ENCODE results near the gene ZC2HC1C. TPM values are rescaled to one million over a fixed set of nuclear protein-coding genes. Genes with fewer than 3 reads are reported as not detected.

The ZC2HC1C gene
- total RNA-seq, 3 donors from 2014 or later: 4.0 to 4.8 (median 4.7) TPM

DNA sequence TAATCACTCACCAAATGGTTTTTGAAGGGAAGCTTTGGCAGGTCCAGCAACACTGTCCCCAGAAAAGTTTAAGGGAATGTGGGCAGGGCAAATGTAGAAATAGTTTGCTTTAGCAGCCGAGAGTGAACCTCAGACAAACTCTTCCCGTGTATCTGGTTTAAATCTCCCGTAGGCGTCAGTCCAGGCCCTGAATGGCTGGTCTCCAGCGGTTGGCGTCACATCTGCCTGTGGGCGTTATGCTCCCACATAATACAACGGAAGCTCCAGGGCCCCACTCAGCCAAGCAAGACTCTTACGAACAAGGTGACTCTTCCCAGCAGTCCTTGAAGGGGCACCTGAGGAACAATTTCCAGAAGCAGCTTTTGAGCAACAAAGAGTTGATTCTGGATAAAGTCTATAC, 942 bp downstream of the ZC2HC1C start:
- Histone ChIP-seq H3K36me3 (ENCODE audit: low read depth) (no peaks in the 10 kb centered on the region), H3K4me3 (no peak overlapping the region), H3K9me3 (no peaks in the 10 kb centered on the region), H3K4me1 (ENCODE audit: low read depth) (peaks cover 19% of the 10 kb centered on the region)
- intact Hi-C loops (cut with DNase I, micrococcal nuclease): no loop called here
- ATAC-seq: no peak
- DNase-seq: peak; percentile 29 to 55 (median 48)
- TF ChIP-seq, protein P1, sequence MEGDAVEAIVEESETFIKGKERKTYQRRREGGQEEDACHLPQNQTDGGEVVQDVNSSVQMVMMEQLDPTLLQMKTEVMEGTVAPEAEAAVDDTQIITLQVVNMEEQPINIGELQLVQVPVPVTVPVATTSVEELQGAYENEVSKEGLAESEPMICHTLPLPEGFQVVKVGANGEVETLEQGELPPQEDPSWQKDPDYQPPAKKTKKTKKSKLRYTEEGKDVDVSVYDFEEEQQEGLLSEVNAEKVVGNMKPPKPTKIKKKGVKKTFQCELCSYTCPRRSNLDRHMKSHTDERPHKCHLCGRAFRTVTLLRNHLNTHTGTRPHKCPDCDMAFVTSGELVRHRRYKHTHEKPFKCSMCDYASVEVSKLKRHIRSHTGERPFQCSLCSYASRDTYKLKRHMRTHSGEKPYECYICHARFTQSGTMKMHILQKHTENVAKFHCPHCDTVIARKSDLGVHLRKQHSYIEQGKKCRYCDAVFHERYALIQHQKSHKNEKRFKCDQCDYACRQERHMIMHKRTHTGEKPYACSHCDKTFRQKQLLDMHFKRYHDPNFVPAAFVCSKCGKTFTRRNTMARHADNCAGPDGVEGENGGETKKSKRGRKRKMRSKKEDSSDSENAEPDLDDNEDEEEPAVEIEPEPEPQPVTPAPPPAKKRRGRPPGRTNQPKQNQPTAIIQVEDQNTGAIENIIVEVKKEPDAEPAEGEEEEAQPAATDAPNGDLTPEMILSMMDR (IDR thresholded peaks at IDR 0.05): no peak

DNA sequence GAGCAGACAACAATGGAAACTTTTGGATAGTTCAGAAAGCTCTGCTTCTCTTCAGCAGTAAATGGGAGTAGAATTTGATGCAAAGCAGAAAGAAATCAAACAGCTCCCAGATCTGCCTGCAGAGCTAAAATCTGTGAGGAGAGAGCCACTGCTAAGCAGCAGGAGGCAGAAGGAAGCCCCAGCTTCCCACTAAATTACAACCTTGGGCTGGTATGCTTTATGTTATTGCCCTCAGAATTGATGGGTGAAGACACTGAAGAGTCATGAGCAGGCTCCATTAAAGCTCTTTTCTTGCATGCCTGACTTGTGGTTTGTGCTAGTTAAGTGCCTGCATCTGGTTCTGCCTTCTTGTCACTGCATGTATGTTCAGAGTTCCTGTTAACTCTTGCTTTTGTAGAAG, 8.4 kb downstream of the ZC2HC1C start:
- DNase-seq (no peak), ATAC-seq (no peak)
- TF ChIP-seq, protein P1 (IDR thresholded peaks at IDR 0.05): no peak
- intact Hi-C loops (cut with DNase I, micrococcal nuclease): no loop called here
- Histone ChIP-seq H3K36me3 (ENCODE audit: low read depth) (no peaks in the 10 kb centered on the region), H3K4me3 (no peak overlapping the region), H3K4me1 (ENCODE audit: low read depth) (no peaks in the 10 kb centered on the region), H3K9me3 (no peaks in the 10 kb centered on the region)

- no peaks in the 10 kb centered on the region for H3K9me3 ChIP-seq
- intact Hi-C loops (cut with DNase I, micrococcal nuclease): no loop called here
- TF ChIP-seq, protein P1 (IDR thresholded peaks at IDR 0.05): no peak
These were observed 10.1 kb downstream of the ZC2HC1C start for GRCh38 chr14:75079521-75079920.

GRCh38 chr14:75081660-75082229, 12.3 kb downstream of the ZC2HC1C start:
- TF ChIP-seq, protein P1 (IDR thresholded peaks at IDR 0.05): no peak
- intact Hi-C loops (cut with DNase I, micrococcal nuclease): no loop called here
- ATAC-seq (no peak), DNase-seq (no peak)
- peaks cover 1% of the 10 kb centered on the region for H3K36me3 ChIP-seq (ENCODE audit: low read depth)
- H3K4me3 ChIP-seq: no peak overlapping the region
- no peaks in the 10 kb centered on the region for H3K9me3 ChIP-seq
- no peaks in the 10 kb centered on the region for H3K4me1 ChIP-seq (ENCODE audit: low read depth)

More at GRCh38 chr14:75079521-75079920, 10.1 kb downstream of the ZC2HC1C start:
- ATAC-seq: no peak
- H3K4me3 ChIP-seq: no peak overlapping the region
- no peak for DNase-seq
- H3K36me3 ChIP-seq (ENCODE audit: low read depth): no peaks in the 10 kb centered on the region
- H3K4me1 ChIP-seq (ENCODE audit: low read depth): no peaks in the 10 kb centered on the region

GRCh38 chr14:75083271-75083670, 13.8 kb downstream of the ZC2HC1C start:
- H3K4me3 ChIP-seq: no peak overlapping the region
- intact Hi-C loops (cut with DNase I, micrococcal nuclease): no loop called here
- ATAC-seq (no peak), DNase-seq (no peak)
- H3K9me3 ChIP-seq: no peaks in the 10 kb centered on the region
- H3K36me3 ChIP-seq (ENCODE audit: low read depth): peaks cover 7% of the 10 kb centered on the region
- TF ChIP-seq, protein P1 (IDR thresholded peaks at IDR 0.05): no peak
- H3K4me1 ChIP-seq (ENCODE audit: low read depth): no peaks in the 10 kb centered on the region

- TF ChIP-seq, protein P1 (IDR thresholded peaks at IDR 0.05): no peak
- no peaks in the 10 kb centered on the region for H3K9me3 ChIP-seq
- intact Hi-C loops (cut with DNase I, micrococcal nuclease): no loop called here
- H3K4me3 ChIP-seq: no peak overlapping the region
- H3K36me3 ChIP-seq (ENCODE audit: low read depth): peaks cover 7% of the 10 kb centered on the region
- no peaks in the 10 kb centered on the region for H3K4me1 ChIP-seq (ENCODE audit: low read depth)
- DNase-seq (peak in 1 of 3 donors; percentile 51), ATAC-seq (peak; percentile 86)
These were observed 15.1 kb downstream of the ZC2HC1C start for GRCh38 chr14:75084513-75084912.

Data from mucosa of descending colon (tissue), 3 donors.